ENCODE measurements around the gene ABLIM2.

ABLIM2 gene

DNA sequence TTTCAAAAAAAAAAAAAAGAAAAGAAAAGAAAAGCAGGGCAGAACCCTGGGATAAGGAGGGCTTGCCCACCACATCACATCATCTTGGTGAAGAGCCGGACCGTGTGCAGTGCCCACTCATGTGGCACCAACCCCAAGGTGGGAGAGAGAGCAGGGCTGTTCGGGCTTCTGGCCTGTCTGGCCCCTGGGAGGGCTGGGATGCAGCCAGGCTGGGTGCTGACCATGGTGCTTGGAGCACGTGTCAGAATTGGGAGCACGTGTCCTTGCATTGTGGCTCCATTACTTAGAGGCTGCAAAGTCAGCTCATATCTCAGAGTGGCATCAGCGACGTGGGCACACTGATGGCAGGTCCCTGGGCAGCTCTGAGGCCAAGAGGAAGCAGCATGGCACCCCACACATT lies 118.0 kb downstream of the ABLIM2 start:
- no peak for DNase-seq

GRCh38 chr4:8039853-8040252 lies 118.8 kb downstream of the ABLIM2 start:
- no peak for DNase-seq

DNA sequence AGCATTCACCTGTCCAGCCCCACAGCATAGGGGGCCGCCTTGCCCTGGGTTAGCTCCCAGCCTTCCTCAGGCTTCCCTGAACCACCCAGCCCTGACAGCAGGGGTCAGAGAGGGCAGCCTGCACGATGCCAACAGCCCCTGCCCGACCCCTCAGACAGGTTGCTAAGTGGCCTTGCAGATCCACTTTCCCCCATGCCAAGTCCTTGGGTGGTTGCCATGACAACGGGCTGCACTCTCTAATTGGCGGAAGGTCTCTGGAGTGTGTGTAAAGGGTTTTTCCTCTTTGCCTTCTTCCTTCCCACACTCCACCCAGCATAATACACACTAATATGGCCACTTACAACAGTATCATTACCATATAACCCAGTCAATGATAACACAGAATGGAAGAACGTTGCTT lies 119.3 kb downstream of the ABLIM2 start:
- DNase-seq, result no peak

DNA sequence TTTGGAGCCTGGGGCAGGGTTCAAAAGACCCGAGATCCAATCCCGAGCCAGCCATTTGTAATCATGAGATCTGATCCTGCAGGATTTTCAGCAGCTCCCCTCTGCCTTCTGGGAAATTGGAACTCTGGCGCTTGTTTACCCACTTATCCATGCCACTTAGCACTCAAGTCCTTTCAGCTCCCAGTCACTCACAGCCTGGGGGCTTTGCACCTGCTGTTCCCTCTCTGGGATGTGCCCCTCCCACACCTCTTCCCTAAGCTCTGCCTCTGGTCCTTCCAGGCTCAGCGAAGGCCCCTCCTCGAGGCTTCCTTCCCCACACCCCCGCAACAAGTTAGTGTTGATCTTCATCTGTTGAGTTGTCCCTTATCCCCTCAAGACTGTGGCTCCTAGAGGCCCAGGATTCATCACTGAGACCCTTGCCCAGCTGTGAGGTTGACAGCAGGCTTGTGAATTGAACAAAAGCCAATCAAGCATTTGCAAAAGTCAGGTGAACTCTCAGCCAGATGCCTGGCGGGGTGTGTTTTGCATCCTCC lies 119.8 kb downstream of the ABLIM2 start:
- no peak for DNase-seq

- DNase-seq, result no peak
Observed at GRCh38 chr4:8038083-8038482, 120.5 kb downstream of the ABLIM2 start.

- no peak for DNase-seq
Observed at GRCh38 chr4:8037150-8037769, 121.4 kb downstream of the ABLIM2 start.

GRCh38 chr4:8035371-8035780 lies 123.2 kb downstream of the ABLIM2 start:
- DNase-seq, result no peak

- no peak for DNase-seq
Observed at GRCh38 chr4:8033829-8034528, 124.6 kb downstream of the ABLIM2 start.

DNA sequence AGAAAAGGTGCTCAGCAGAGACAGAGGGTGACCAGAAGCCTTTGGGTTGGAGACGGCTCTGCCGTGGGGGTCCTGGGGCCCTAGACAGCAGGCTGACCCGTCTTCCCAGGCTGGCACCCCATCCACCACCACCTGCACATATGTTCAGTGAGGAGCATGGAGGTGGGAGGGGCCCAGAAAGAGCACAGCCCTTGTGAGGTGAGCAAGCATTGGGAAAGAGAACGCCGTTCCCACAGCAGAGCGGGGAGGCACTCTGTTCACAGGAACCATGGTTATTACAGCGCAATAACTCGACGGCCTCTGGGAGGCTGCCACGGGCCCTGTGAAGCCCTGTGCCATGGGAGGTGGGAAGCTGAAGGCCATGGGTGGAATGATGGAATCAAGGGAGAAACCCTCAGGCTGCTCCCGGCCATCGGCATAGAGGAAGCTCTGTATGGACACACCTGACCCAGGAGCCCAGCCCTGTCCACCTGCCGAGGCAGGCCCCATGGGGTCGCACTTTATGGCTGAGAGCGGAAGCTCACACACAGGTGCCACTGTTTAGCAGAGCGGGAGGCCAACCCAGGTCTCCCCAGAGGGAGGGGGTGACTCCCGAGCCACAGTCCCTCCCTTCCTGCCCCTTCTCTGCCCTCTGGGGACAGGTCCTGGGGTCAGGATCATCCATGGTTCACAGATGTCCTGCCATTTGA lies 125.4 kb downstream of the ABLIM2 start:
- DNase-seq, result no peak

DNA sequence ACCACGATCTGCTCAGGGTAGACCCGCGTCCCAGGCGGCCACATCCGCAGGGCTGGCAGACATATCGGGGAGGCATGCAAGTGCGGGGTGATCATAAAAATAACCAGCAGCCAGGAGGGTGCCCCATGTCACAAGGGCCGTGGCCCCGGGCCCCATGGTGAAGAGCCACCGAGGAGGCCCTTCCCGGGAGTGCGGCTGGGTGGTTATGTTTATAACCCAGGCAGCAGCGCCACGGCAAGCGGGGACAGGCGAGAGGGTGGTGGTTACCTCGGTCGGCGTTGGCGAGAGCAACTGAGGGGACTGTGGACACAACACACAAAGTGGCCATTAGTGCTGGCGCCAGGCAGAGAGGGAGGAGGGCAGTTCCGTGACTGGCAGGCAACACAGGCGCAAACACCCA lies 126.2 kb downstream of the ABLIM2 start:
- DNase-seq, result no peak

GRCh38 chr4:8030121-8030781 lies 128.4 kb downstream of the ABLIM2 start:
- no peak for DNase-seq

- no peak for DNase-seq
Observed at GRCh38 chr4:8029689-8030088, 128.9 kb downstream of the ABLIM2 start.

DNA sequence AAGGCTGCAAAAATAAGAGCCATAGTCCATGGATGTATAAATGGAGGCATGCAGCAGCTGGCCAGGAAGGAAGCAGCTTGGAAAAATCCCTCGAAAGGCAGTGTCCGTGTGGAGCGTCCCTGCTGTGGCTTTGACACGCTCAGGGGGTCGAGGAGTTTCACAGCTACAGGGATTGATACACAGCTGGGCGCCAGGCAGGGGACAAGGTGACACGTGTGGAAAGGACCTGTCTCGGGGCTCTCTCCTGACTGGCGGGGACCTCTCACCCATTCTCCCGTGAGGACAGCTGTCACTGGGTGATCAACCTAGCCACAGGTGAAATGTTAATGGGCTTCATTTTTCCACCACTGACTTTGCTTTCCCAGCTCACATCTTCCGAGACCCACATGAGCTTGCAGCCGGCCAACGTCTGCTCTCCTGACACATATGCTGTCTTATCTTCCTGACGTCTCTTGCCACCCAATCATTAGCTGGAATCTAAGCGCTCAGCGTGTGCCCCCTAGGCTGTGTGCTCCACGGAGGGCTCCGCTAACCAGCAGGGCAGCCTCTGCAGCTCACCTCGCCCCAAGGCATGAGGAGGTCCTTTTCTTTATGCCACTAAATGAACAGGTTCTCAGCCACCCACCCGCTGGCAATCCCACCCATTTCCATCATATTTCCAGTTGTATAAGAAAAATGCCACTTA lies 129.6 kb downstream of the ABLIM2 start:
- no peak for DNase-seq

DNA sequence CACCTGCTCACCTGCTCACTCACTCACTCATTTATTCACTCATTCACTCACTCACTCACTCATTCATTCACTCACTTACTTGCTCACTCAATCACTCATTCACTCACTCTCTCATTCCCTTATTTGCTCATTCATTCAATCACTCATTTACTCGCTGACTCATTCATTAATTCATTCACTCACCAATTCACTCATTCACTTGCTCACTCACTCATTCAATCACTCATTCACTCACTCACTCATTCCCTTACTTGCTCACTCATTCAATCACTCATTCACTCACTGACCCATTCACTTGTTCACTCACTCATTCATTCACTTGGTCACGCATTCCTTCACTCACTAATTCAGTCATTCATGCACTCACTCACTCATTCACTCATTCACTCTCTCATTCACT lies 130.2 kb downstream of the ABLIM2 start:
- DNase-seq, result no peak

DNA sequence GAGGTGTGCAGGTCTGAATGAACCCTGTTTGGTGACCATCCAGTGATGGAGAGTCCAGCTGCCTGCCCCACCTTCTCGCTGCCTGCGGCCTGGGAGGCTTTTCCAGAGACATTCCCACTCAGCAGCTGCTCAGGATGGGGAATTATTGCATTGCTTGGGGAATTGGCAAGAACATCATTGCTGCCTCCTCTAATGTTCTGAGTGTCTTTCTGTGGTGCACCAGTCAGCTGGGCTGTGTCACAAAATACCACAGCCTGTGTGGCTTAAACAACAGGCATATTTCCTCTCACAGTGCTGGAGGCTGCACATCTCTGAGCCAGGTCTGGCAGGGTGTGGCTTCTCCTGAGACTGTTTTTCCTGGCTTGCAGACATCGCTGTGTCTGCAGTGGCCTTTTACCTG lies 132.2 kb downstream of the ABLIM2 start:
- DNase-seq, result no peak

- DNase-seq, result no peak
Observed at GRCh38 chr4:8025668-8026067, 132.9 kb downstream of the ABLIM2 start.

- DNase-seq, result no peak
Observed at GRCh38 chr4:8024073-8024786, 134.4 kb downstream of the ABLIM2 start.

DNA sequence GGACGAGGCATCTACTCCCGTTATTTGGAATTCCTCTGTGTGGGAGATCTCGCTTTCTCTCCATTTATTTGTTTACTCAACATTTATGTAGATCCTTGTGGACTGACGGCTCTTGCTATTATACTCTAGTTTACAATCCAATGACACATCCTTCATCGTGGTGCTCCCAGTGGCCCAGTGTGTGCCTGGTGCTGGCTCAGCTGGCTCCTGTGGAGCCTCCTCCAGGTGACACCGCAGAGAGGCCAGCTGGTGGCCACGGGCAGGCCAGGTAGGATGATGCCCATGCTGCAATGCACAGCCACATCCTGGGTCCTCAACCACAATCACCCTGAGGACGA lies 134.9 kb downstream of the ABLIM2 start:
- DNase-seq, result no peak

DNA sequence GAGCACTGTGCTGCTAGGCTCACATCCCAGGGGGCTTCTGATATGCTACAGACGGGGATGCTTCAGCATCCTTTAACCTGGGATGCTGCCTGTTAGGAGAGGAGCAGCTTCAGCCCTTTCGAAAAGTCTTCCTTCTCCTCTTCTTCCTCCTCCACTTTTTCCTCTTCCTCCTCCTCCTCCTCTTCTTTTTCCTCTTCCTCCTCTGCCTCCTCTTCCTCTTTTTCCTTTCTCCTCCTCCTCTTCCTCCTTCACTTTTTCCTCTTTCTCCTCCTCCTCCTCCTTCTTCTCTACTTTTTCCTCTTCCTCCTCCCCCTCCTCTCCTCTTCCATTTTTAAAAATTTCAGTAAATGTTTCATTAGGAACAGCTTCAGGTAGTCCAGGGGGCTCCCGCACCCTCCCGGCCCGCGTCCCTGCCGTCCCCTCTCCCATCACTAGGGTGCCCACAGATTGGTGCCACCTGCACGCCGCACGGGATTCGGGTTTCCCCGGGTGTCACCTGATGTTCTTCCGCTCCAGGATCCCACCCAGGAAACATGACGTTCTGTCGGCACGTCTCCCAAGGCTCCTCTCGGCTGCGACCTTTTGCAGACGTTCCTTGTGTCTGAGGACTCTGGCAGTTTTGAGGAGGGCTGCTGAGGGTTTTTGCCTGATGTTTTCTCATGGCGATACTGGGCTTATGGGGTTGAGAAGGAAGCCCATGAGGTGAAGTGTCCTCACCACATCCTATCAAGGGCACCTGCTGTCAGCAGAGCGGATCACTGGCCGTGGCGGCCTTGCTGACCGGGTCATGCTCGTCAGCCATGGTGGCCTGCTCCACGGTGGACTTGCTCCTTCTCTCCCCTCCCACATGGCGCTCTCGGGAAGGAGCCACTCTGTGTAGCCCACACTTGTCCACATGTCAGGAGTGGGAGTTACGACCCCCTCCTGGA lies 135.6 kb downstream of the ABLIM2 start:
- no peak for DNase-seq

GRCh38 chr4:8021796-8022195 lies 136.8 kb downstream of the ABLIM2 start:
- no peak for DNase-seq
